HuH-7.5 (cell line): ENCODE results near the gene PATJ.
A peak's percentile ranks its signal among the peaks of the same experiment; 100 is the strongest.

Experiments used
- DNase-seq: peaks from one replicate; pipeline ENCODE4 v3.0.0; 2011; ENCODE audit warnings: low spot score

PATJ gene

GRCh38 chr1:62045574-62045973, 303.3 kb downstream of the PATJ start:
- DNase-seq, result no peak

- no peak for DNase-seq
Observed at GRCh38 chr1:62046927-62047326, 304.6 kb downstream of the PATJ start.

- no peak for DNase-seq
Observed at GRCh38 chr1:62050165-62050564, 307.9 kb downstream of the PATJ start.

- no peak for DNase-seq
Observed at GRCh38 chr1:62052946-62053345, 310.7 kb downstream of the PATJ start.

- no peak for DNase-seq
Observed at GRCh38 chr1:62054188-62054587, 311.9 kb downstream of the PATJ start.

- DNase-seq, result no peak
Observed at GRCh38 chr1:62057230-62057629, 314.9 kb downstream of the PATJ start.

GRCh38 chr1:62057641-62058290, 315.5 kb downstream of the PATJ start:
- no peak for DNase-seq

- DNase-seq, result no peak
Observed at GRCh38 chr1:62058956-62059355, 316.7 kb downstream of the PATJ start.

- no peak for DNase-seq
Observed at GRCh38 chr1:62062087-62062486, 319.8 kb downstream of the PATJ start.

- DNase-seq, result no peak
Observed at GRCh38 chr1:62064829-62065407, 322.6 kb downstream of the PATJ start.

GRCh38 chr1:62066713-62067112, 324.4 kb downstream of the PATJ start:
- DNase-seq, result no peak

- no peak for DNase-seq
Observed at GRCh38 chr1:62068416-62068843, 326.1 kb downstream of the PATJ start.

- no peak for DNase-seq
Observed at GRCh38 chr1:62068978-62069377, 326.7 kb downstream of the PATJ start.

GRCh38 chr1:62070384-62071011, 328.2 kb downstream of the PATJ start:
- DNase-seq, result no peak

GRCh38 chr1:62071695-62072094, 329.4 kb downstream of the PATJ start:
- DNase-seq, result no peak

GRCh38 chr1:62076286-62076685, 334.0 kb downstream of the PATJ start:
- DNase-seq, result no peak

GRCh38 chr1:62077821-62078220, 335.5 kb downstream of the PATJ start:
- DNase-seq, result no peak

- DNase-seq, result peak; percentile 32
Observed at GRCh38 chr1:62082456-62083363, 340.4 kb downstream of the PATJ start.

- no peak for DNase-seq
Observed at GRCh38 chr1:62084310-62084890, 342.1 kb downstream of the PATJ start.

GRCh38 chr1:62088439-62088838, 346.2 kb downstream of the PATJ start:
- DNase-seq, result no peak

GRCh38 chr1:62089570-62089969, 347.3 kb downstream of the PATJ start:
- no peak for DNase-seq

GRCh38 chr1:62090016-62090415, 347.7 kb downstream of the PATJ start:
- DNase-seq, result no peak
